Neural cell (in vitro differentiated cells): ENCODE data around the gene FCRL3. TPM values are rescaled to one million over a fixed set of nuclear protein-coding genes. Genes with fewer than 3 reads are reported as not detected.

Source experiments
- H2AFZ ChIP-seq: fragments of 200-600, 300-800 bp; sonication (generic), shearing (Covaris generic); 2 replicates; pipeline ENCODE4 v1.6.0; 2014; ENCODE audit warnings: low read depth, mild to moderate bottlenecking, antibody characterized with exemption, low read length, moderate library complexity
- H3F3A ChIP-seq: fragments of 200-600 bp; shearing (Covaris generic); 2 replicates; pipeline ENCODE4 v1.6.1; 2016; ENCODE audit warnings: mild to moderate bottlenecking, moderate library complexity, mixed read lengths, antibody characterized with exemption, low read length; ENCODE audit not compliant: insufficient read depth, poor library complexity, severe bottlenecking
- H3K27ac ChIP-seq: fragments of 200-600, 300-800 bp; sonication (generic), shearing (Covaris generic); 2 replicates; pipeline ENCODE4 v1.5.1; 2014; ENCODE audit warnings: mild to moderate bottlenecking, low read length, moderate library complexity
- H3K27me3 ChIP-seq: fragments of 300-800, 200-600 bp; sonication (generic), shearing (Covaris generic); 2 replicates; pipeline ENCODE4 v1.6.0; 2014; ENCODE audit warnings: mild to moderate bottlenecking, low read depth, low read length, moderate library complexity; ENCODE audit not compliant: insufficient read depth
- H3K36me3 ChIP-seq: fragments of 300-800, 200-600 bp; sonication (generic), shearing (Covaris generic); 2 replicates; pipeline ENCODE4 v1.5.1; 2014; ENCODE audit warnings: mild to moderate bottlenecking, antibody characterized with exemption, low read length, moderate library complexity; ENCODE audit not compliant: insufficient read depth
- H3K4me2 ChIP-seq: fragments of 300-800, 200-600 bp; sonication (generic), shearing (Covaris generic); 2 replicates; pipeline ENCODE4 v1.6.0; 2014; ENCODE audit warnings: mild to moderate bottlenecking, low read length
- H3K4me3 ChIP-seq: fragments of 300-800, 200-600 bp; sonication (generic), shearing (Covaris generic); 2 replicates; pipeline ENCODE4 v1.5.1; 2014; ENCODE audit warnings: mild to moderate bottlenecking, low read length, moderate library complexity
- H3K79me2 ChIP-seq: fragments of 200-600 bp; shearing (Covaris generic); replicated peaks from 2 replicates; pipeline ENCODE4 v1.6.0; 2014; ENCODE audit warnings: mild to moderate bottlenecking, low read length, moderate library complexity; ENCODE audit not compliant: insufficient read depth
- H3K9ac ChIP-seq: fragments of 300-800, 200-600 bp; sonication (generic), shearing (Covaris generic); 2 replicates; pipeline ENCODE4 v1.6.1; 2016; ENCODE audit warnings: mild to moderate bottlenecking, low read length, mixed read lengths
- H3K9me2 ChIP-seq: fragments of 200-600 bp; shearing (Covaris generic); 2 replicates; pipeline ENCODE4 v1.6.1; 2016; ENCODE audit warnings: mild to moderate bottlenecking, low read length, mixed read lengths; ENCODE audit not compliant: insufficient read depth
- H3K9me3 ChIP-seq: fragments of 200-600, 300-800 bp; sonication (generic), shearing (Covaris generic); 2 replicates; pipeline ENCODE4 v1.6.1; 2016; ENCODE audit warnings: mild to moderate bottlenecking, mixed run types, low read length, moderate library complexity, mixed read lengths
- H4K20me1 ChIP-seq: fragments of 200-600 bp; shearing (Covaris generic); 2 replicates; pipeline ENCODE4 v1.6.1; 2016; ENCODE audit warnings: mild to moderate bottlenecking, mixed run types; ENCODE audit not compliant: insufficient read depth
- EP300 ChIP-seq: fragments of 450-650 bp; conservative IDR thresholded peaks from 2 replicates; pipeline ENCODE4 v1.6.1; 2014; ENCODE audit warnings: antibody characterized with exemption, mild to moderate bottlenecking, moderate library complexity; ENCODE audit not compliant: poor library complexity, severe bottlenecking
- EZH2 ChIP-seq: fragments of 200-600, 300-800 bp; shearing (Covaris generic), sonication (generic); IDR thresholded peaks from 2 replicates; pipeline ENCODE4 v1.6.1; 2014; ENCODE audit warnings: antibody characterized with exemption, low read length, borderline replicate concordance, mild to moderate bottlenecking; ENCODE audit not compliant: insufficient read depth, poor library complexity, severe bottlenecking
- MXI1 ChIP-seq: fragments of 450-650 bp; conservative IDR thresholded peaks from 2 replicates; pipeline ENCODE4 v1.6.1; 2014; ENCODE audit warnings: antibody characterized with exemption, mild to moderate bottlenecking; ENCODE audit not compliant: poor library complexity, severe bottlenecking
- POLR2AphosphoS5 ChIP-seq: IDR thresholded peaks from 2 replicates; pipeline ENCODE4 v1.6.1; 2012
- RAD21 ChIP-seq: fragments of 450-650 bp; conservative IDR thresholded peaks from 2 replicates; pipeline ENCODE4 v1.6.1; 2014; ENCODE audit warnings: antibody characterized with exemption, mild to moderate bottlenecking, moderate library complexity
- SMC3 ChIP-seq: fragments of 450-650 bp; conservative IDR thresholded peaks from 2 replicates; pipeline ENCODE4 v1.6.1; 2014; ENCODE audit warnings: antibody characterized with exemption, mild to moderate bottlenecking, moderate library complexity; ENCODE audit not compliant: poor library complexity
- TAF1 ChIP-seq: IDR thresholded peaks from 2 replicates; pipeline ENCODE4 v1.6.1; 2012; ENCODE audit warnings: low read depth
- polyA plus RNA-seq: library from polyadenylated mRNA; depleted of rRNA; stranded (reverse); fragments of >200 nt; gene quantifications from 2 replicates; pipeline ENCODE4 v1.2.3, GENCODE V29; 2014
- TF ChIP-seq, protein P1 (sequence below): fragments of 450-650 bp; IDR thresholded peaks from 2 replicates; pipeline ENCODE4 v1.5.1; 2014; ENCODE audit warnings: antibody characterized with exemption, mild to moderate bottlenecking, moderate library complexity; ENCODE audit not compliant: poor library complexity, severe bottlenecking
- TF ChIP-seq, protein P2 (sequence below): IDR thresholded peaks from 2 replicates; pipeline ENCODE4 v1.6.1; 2012; ENCODE audit warnings: borderline replicate concordance

Gene FCRL3
- polyA plus RNA-seq, 1 donor from 2014 or later: not detected

DNA sequence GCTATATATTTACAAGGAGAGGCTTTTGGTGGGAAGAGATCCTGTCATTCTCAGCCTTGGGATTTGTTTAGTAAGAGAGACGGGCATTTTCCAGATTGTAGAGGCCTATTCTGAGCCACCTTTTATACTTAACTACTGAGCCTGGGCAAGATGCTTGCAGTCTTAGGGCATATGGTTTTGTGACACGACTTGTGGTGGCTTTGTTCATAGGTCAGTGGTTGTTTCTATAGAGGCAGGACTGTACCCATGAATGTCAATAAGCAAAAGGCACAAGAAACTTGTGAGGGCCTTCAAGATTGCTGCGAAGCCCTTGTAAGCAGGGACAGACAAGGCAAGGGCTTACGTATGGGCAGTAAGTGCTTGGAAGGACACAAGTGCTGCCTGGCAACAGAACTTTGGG lies 3.4 kb upstream of the FCRL3 start:
- H3K4me2 ChIP-seq: no peak overlapping the region
- no peak overlapping the region for H3K27ac ChIP-seq
- H3K36me3 ChIP-seq: no peaks in the 10 kb centered on the region
- H3K4me3 ChIP-seq: no peak overlapping the region
- H2AFZ ChIP-seq: no peak overlapping the region
- no peaks in the 10 kb centered on the region for H3K79me2 ChIP-seq
- no peak overlapping the region for H3K9ac ChIP-seq
- no peaks in the 10 kb centered on the region for H3F3A ChIP-seq
- H3K27me3 ChIP-seq: no peaks in the 10 kb centered on the region
- TF ChIP-seq RAD21: no peak
- TF ChIP-seq, protein P1, sequence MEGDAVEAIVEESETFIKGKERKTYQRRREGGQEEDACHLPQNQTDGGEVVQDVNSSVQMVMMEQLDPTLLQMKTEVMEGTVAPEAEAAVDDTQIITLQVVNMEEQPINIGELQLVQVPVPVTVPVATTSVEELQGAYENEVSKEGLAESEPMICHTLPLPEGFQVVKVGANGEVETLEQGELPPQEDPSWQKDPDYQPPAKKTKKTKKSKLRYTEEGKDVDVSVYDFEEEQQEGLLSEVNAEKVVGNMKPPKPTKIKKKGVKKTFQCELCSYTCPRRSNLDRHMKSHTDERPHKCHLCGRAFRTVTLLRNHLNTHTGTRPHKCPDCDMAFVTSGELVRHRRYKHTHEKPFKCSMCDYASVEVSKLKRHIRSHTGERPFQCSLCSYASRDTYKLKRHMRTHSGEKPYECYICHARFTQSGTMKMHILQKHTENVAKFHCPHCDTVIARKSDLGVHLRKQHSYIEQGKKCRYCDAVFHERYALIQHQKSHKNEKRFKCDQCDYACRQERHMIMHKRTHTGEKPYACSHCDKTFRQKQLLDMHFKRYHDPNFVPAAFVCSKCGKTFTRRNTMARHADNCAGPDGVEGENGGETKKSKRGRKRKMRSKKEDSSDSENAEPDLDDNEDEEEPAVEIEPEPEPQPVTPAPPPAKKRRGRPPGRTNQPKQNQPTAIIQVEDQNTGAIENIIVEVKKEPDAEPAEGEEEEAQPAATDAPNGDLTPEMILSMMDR: no peak
- TF ChIP-seq EZH2: no peak
- TF ChIP-seq, protein P2, sequence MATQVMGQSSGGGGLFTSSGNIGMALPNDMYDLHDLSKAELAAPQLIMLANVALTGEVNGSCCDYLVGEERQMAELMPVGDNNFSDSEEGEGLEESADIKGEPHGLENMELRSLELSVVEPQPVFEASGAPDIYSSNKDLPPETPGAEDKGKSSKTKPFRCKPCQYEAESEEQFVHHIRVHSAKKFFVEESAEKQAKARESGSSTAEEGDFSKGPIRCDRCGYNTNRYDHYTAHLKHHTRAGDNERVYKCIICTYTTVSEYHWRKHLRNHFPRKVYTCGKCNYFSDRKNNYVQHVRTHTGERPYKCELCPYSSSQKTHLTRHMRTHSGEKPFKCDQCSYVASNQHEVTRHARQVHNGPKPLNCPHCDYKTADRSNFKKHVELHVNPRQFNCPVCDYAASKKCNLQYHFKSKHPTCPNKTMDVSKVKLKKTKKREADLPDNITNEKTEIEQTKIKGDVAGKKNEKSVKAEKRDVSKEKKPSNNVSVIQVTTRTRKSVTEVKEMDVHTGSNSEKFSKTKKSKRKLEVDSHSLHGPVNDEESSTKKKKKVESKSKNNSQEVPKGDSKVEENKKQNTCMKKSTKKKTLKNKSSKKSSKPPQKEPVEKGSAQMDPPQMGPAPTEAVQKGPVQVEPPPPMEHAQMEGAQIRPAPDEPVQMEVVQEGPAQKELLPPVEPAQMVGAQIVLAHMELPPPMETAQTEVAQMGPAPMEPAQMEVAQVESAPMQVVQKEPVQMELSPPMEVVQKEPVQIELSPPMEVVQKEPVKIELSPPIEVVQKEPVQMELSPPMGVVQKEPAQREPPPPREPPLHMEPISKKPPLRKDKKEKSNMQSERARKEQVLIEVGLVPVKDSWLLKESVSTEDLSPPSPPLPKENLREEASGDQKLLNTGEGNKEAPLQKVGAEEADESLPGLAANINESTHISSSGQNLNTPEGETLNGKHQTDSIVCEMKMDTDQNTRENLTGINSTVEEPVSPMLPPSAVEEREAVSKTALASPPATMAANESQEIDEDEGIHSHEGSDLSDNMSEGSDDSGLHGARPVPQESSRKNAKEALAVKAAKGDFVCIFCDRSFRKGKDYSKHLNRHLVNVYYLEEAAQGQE: no peak
- TF ChIP-seq EP300: no peak
- TF ChIP-seq POLR2AphosphoS5: no peak
- TF ChIP-seq TAF1: no peak
- TF ChIP-seq SMC3: no peak
- TF ChIP-seq MXI1: no peak
- no peaks in the 10 kb centered on the region for H3K9me2 ChIP-seq
- H3K9me3 ChIP-seq: no peaks in the 10 kb centered on the region
- H4K20me1 ChIP-seq: no peaks in the 10 kb centered on the region

GRCh38 chr1:157702308-157702825 lies 1.8 kb upstream of the FCRL3 start:
- H3K4me2 ChIP-seq: no peak overlapping the region
- H3K27ac ChIP-seq: no peak overlapping the region
- no peak overlapping the region for H2AFZ ChIP-seq
- H3K9ac ChIP-seq: no peak overlapping the region
- no peaks in the 10 kb centered on the region for H3K9me2 ChIP-seq
- H3K79me2 ChIP-seq: no peaks in the 10 kb centered on the region
- H3K36me3 ChIP-seq: no peaks in the 10 kb centered on the region
- H3K9me3 ChIP-seq: no peaks in the 10 kb centered on the region
- H4K20me1 ChIP-seq: no peaks in the 10 kb centered on the region
- no peaks in the 10 kb centered on the region for H3K27me3 ChIP-seq
- no peak overlapping the region for H3K4me3 ChIP-seq
- TF ChIP-seq MXI1 (no peak), EZH2 (no peak), TAF1 (no peak), EP300 (no peak), SMC3 (no peak), RAD21 (no peak), POLR2AphosphoS5 (no peak)
- TF ChIP-seq, protein P1: no peak
- TF ChIP-seq, protein P2: no peak
- H3F3A ChIP-seq: no peaks in the 10 kb centered on the region
